LNCaP clone FGC (cell line): Measurements from ENCODE around the gene HELZ.
"Not testable (repeated sequence)": the region's sequence is repeated elsewhere in the genome, so short reads cannot be mapped to it uniquely, and the experiment has no call there.

Source experiments
- DNase-seq: peaks from one replicate; pipeline ENCODE4 v3.0.0-alpha.2; 2011; ENCODE audit warnings: low read depth
- H3K4me3 ChIP-seq: 2 replicates; pipeline ENCODE4 v1.5.1; 2011; ENCODE audit warnings: mild to moderate bottlenecking, low read depth, low read length, control low read depth
- TF ChIP-seq, protein P1 (sequence below): IDR thresholded peaks from 2 replicates; pipeline ENCODE4 v1.5.1; 2012; ENCODE audit warnings: mild to moderate bottlenecking; ENCODE audit not compliant: control insufficient read depth, insufficient read depth; ENCODE audit errors: extremely low read depth

HELZ gene

DNA sequence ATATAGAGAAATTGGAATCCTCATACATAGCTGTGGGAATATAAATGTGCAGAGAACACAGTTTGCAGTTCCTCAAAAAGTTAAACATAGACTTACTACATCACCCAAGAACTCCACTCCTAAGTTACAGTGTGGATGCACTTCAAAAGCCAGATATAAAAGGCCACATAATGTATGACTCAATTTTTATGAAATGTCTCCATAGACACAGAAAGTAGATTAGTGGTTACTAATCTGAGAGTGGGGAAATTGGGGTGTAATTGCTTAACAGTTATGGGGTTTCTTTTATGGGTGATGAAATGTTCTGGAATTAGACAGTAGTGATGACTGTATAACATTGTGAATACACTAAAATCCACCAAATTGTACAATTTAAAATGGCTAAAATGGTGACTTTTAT, 139.8 kb downstream of the HELZ start:
- TF ChIP-seq, protein P1, sequence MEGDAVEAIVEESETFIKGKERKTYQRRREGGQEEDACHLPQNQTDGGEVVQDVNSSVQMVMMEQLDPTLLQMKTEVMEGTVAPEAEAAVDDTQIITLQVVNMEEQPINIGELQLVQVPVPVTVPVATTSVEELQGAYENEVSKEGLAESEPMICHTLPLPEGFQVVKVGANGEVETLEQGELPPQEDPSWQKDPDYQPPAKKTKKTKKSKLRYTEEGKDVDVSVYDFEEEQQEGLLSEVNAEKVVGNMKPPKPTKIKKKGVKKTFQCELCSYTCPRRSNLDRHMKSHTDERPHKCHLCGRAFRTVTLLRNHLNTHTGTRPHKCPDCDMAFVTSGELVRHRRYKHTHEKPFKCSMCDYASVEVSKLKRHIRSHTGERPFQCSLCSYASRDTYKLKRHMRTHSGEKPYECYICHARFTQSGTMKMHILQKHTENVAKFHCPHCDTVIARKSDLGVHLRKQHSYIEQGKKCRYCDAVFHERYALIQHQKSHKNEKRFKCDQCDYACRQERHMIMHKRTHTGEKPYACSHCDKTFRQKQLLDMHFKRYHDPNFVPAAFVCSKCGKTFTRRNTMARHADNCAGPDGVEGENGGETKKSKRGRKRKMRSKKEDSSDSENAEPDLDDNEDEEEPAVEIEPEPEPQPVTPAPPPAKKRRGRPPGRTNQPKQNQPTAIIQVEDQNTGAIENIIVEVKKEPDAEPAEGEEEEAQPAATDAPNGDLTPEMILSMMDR = no peak
- no peak for DNase-seq
- no peak overlapping the region for H3K4me3 ChIP-seq

DNA sequence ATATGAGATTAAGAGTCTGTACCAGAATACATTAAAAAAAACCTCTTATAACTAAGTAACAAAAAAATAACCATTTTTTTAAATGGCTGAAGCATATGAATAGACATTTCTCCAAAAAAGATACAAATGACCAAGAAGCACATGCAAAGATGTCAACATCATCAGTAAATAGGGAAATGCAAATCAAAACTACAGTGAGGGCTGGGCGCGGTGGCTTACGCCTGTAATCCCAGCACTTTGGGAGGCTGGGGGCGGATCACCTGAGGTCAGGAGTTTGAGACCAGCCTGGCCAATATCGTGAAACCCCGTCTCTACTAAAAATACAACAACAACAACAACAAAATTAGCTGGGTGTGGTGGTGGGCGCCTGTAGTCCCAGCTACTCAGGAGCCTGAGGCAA, 140.4 kb downstream of the HELZ start:
- DNase-seq, H3K4me3 ChIP-seq: not testable (repeated sequence)

DNA sequence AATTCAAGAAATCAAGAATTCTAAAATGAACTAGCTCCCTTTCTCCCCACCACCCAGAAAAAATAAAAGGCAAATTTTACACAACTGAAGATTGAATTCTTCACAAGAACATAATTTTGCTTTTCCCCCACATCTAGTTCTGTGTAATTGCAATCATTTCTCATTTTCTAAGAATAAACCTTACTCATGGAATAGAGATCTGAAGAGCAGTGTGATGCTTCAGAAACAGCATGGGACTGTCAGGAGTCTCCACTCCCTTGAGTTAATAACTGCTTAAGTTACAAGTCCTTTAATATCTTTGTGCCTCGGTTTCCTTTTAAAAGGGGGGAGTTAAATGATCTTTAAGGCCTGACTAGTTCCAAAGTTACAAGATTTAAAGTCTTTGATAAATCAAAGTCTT, 147.0 kb downstream of the HELZ start:
- TF ChIP-seq, protein P1 = no peak
- no peak overlapping the region for H3K4me3 ChIP-seq
- DNase-seq = no peak

DNA sequence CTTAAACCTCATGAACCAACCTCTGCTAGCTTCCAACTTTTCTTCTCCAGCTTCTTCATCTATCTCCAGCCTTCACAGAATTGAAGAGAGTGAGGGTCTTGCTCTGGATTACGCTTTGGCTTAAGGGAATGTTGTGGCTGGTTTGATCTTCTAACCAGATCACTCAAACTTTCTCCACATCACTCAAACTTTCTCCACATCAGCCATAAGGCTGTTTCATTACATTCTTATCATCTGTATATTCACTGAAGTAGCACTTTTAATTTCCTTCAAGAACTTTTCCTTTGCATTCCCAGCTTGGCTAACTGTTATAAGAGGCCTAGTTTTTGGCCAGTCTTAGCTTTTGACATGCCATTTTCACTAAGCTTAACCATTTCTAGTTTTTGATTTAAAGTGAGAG, 148.4 kb downstream of the HELZ start:
- TF ChIP-seq, protein P1 = no peak
- DNase-seq = no peak
- no peak overlapping the region for H3K4me3 ChIP-seq

DNA sequence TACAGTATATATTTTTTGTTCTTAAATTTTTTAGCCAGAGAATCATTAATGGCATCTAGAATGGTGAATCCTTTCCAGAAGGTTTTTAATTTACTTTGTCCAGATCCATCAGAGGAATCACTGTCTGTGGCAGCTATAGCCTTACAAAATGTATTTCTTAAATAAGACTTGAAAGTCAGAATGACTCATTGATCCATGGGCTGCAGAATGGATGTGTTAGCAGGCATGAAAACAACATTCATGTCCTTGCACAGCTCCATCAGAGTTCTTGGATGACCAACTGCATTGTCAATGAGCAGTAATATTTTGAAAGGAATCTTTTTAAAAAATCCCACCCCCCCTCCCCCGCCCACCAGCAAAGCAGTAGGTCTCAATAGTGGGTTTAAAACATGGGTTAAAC, 149.2 kb downstream of the HELZ start:
- TF ChIP-seq, protein P1 = no peak
- no peak overlapping the region for H3K4me3 ChIP-seq
- DNase-seq = no peak

DNA sequence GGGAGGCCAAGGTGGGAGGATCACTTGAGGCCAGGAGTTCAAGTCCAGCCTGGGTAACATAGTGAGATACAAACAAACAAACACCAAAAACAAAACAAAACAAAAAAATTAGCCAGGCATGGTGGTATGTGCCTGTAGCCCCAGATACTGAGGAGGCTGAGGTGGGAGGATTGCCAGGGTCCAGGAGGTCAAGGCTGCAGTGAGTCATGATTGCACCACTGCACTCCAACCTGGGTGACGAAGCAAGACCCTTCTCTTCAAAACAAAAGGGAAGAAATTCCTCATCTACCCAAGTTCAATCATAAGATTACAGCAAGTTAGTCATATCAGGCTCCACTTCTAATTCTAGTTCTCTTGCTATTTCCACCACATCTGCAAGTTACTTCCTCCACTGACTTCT, 149.7 kb downstream of the HELZ start:
- DNase-seq = not testable (repeated sequence)

DNA sequence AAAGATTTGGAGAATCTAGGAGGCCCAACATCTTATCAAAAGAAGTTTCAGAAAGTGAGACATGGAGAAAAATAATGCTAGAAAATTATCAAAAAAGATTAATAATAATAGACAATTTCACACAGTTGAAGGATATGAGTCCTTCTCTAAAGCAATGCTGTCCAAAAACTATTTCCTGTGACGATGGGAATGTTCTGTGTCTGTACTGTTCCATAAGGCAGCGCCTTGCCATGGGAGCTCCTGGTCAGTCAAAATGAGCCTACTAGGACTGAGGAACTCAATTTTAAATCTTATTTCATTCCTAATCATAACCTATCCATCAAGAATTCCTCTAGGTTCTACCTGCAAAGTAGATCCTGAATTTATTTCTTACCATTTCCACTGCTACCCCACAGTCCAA, 151.6 kb downstream of the HELZ start:
- TF ChIP-seq, protein P1 = no peak
- no peak overlapping the region for H3K4me3 ChIP-seq
- no peak for DNase-seq

More for the DNA sequence above, 149.7 kb downstream of the HELZ start:
- not testable (repeated sequence) for H3K4me3 ChIP-seq

DNA sequence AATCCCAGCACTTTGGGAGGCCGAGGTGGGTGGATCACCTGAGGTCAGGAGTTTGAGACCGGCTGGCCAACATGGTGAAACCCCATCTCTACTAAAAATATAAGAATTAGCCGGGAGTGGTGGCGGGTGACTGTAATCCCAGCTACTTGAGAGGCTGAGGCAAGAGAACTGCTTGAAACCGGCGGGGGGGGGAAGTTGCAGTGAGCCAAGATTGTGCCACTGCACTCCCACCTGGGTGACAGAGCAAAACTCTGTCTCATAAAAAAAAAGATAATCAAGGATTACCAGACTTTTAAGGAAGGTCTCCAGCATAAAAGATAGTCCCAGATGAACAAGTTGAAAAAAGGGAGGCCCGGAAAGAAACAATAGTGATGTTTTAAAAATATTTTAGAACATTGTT, 152.3 kb downstream of the HELZ start:
- not testable (repeated sequence) for H3K4me3 ChIP-seq, DNase-seq

DNA sequence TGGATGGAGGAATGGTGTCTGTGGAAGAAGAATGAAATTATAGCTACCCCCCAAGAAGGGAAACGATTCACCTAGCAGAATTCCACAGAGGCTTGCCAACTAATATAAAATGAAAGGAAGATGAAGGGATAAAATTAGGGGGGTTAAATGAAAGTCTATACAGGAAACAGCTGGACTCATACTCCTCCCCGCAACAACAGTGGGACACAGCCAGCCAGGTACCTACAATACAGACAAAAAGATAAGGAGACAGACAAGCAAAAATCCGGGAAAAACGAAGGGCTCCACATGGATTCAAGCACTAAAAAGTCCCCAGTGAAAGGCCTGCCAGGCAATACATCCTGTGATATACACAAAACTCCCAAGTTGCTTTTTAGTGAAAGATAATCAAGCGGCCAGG, 152.7 kb downstream of the HELZ start:
- DNase-seq = no peak
- no peak overlapping the region for H3K4me3 ChIP-seq
- TF ChIP-seq, protein P1 = no peak
